ENCODE data around the gene KIF19.
A peak's percentile ranks its signal among the peaks of the same experiment; 100 is the strongest.
"Not testable (repeated sequence)": the region's sequence is repeated elsewhere in the genome, so short reads cannot be mapped to it uniquely, and the experiment has no call there.

The KIF19 gene, protein sequence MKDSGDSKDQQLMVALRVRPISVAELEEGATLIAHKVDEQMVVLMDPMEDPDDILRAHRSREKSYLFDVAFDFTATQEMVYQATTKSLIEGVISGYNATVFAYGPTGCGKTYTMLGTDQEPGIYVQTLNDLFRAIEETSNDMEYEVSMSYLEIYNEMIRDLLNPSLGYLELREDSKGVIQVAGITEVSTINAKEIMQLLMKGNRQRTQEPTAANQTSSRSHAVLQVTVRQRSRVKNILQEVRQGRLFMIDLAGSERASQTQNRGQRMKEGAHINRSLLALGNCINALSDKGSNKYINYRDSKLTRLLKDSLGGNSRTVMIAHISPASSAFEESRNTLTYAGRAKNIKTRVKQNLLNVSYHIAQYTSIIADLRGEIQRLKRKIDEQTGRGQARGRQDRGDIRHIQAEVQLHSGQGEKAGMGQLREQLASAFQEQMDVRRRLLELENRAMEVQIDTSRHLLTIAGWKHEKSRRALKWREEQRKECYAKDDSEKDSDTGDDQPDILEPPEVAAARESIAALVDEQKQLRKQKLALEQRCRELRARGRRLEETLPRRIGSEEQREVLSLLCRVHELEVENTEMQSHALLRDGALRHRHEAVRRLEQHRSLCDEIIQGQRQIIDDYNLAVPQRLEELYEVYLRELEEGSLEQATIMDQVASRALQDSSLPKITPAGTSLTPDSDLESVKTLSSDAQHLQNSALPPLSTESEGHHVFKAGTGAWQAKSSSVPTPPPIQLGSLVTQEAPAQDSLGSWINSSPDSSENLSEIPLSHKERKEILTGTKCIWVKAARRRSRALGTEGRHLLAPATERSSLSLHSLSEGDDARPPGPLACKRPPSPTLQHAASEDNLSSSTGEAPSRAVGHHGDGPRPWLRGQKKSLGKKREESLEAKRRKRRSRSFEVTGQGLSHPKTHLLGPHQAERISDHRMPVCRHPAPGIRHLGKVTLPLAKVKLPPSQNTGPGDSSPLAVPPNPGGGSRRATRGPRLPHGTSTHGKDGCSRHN

DNA sequence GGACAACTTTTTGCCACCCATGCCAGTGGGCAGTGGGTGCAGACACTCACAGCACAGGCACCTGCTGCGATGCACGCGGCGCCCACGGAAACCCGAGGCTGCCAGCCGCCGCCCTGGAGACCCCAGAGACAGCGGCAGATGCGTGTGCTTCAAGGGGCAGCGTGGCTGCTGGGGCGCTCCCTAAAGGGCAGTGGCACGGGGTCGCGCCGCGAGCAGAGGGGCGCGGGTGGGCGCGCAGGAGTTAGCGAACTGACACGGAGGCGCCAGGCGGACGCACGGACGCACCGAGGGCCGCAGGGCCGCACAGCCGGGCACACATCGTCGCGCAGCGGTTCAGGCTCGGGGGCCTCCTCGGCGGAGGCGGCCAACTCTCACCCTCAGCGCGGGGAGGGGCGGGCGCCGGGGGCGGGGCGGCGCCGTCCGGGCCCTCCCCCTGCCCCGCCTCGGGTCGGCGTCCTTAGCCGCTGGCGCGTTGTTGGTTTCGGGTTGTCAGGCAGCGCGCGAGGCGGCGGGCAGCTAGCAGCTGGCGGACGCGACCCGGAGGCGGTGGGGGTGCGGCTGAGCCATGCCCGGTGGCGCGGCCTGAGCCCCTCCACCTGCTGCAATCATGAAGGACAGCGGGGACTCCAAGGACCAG lies at the start of gene KIF19:
TSS of gene KIF19 (plus strand) at position 484 of the 637 bp plus-strand sequence. CDS start at position 608, 124 bp downstream.
- DNase-seq (peak; percentile 74), ATAC-seq (peak; percentile 87)

DNA sequence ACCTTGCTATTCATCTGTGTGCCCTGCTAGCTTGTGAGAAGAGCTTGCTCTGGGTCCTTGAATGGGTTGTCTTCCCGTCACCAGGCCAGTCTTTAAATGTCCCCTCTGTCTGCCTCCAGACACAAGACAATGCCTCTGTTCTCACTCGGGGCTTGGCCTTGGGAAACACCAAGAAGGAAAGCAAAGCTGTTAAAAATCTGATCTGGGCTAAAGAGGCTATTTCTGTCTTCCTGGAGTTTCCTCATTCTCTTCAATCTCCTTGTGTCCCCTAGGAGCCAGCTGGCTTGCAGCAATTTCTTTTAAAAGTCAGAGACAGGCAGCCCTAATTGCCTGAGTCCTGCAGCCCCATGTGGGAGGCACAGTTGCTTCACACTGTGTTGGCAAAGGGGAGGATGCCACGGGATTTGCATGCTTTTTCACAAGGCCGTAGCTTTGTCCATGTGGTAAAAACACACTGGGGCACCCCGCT lies 49.5 kb upstream of the KIF19 start:
- DNase-seq: no peak
- no peak for ATAC-seq

DNA sequence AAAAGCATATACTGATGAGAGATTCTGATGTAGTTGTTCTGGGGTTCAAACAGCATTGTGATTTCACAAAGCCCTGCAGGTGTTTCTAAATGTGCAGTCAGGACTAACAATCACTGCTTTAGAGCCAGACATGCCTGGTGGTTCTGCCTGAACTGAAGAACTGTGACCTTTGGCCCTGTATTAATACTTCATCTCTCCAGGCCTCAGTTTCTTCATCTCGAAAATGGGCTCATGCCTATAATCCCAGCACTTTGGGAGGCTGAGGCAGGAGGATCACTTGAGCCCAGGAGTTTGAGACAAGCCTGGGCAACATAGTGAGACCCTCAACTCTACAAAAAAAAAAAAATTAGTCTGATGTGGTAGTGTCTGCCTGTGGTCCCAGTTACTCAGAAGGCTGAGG lies 48.1 kb upstream of the KIF19 start:
- DNase-seq (no peak), ATAC-seq (no peak)

DNA sequence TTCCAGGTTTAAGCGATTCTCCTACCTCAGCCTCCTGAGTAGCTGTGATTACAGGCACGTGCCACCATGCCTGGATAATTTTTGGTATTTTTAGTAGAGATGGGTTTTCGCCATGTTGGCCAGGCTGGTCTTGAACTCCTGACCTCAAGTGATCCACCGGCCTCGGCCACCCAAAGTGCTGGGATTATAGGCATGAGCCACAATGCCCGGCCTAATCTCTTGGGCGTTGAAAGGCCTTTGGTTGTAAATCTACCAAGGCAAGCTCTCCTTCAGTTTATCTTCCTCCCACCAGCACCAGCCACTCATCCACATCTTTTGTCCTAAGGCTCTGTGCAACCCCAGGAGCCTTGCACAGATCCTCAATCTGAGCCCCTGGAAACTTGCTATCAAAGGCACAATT lies 46.4 kb upstream of the KIF19 start:
- DNase-seq, ATAC-seq: not testable (repeated sequence)

DNA sequence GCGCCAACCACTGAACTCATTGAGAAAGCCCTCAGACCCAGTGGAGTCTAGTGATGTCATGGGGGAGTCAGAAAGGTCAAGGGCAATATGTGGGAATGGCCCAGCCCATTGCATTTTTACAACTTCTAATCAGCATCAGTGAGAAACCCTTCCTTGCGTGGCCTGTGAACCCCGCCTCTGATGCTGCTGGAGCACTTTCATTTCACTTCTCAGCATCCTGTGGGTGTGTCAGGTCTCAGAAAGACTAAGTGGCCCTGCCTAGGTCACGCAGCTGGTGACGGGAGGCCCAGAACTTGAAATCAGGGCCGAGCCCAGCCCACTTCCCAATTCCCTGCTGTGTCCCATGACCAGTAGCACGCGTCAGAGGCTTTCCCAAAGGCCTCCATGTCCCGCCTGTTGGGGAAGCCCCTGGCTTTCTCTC lies 45.9 kb upstream of the KIF19 start:
- DNase-seq: peak; percentile 67
- peak; percentile 78 for ATAC-seq

DNA sequence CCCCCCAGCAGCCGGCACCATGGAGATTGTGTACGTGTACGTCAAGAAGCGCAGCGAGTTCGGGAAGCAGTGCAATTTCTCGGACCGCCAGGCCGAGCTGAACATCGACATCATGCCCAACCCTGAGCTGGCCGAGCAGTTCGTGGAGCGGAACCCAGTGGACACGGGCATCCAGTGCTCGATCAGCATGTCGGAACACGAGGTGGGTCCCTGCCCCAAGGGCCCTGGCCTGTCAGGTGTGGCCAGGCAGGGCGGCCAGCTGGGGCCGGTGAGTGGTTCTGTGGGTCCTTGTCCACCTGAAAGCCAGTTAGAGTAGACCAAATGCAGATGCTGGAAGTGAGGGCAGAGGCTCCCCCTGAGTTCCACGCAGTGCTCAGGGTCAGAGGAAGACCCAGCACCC lies 44.2 kb upstream of the KIF19 start:
- no peak for DNase-seq
- ATAC-seq: no peak

DNA sequence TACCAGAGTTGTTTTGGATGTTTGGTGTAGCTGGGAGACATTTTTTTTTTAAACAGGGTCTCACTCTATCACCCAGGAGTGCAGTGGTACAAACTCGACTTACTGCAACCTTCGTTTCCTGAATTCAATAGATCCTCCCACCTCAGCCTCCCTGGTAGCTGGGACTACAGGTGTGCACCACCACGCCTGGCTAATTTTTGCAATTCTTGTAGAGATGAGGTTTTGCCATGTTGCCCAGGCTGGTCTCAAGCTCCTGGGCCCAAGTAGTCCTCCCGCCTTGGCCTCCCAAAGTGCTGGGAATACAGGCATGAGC lies 43.8 kb upstream of the KIF19 start:
- not testable (repeated sequence) for ATAC-seq, DNase-seq

DNA sequence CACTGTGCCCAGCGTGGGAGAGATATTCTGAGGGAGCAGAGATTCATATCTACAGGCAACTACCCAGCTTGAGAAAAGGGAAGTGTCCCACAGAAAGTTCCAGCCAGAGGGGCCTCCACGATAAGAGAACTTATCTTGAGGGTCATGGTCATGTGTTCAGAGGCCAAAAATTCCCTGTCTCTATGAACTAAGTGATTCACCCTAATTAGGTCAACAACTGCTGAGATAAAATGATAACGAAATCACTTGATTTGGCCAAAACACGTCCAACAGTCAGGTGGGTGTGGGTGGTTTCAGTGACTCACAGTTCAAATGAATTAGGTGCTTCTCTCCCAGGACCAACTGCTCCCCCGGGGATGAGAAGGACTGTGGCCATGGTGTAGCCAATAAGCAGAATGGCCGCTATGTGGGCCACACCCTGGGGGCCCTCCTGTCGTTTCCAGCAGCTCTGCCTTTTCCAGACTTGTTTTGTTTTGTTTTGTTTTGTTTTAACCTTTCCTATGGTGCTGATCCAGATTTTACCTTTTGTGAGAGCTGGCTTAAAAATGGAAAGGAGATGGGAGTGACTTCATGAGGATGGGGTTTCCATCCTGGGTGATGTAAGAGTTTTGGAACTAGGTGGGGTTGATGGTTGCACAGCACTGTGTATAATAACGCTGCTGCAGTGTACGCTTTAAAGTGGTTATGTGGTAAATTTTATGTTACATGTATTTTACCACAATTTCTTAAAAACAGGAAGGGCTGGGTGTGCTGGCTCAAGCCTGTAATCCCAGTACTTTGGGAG lies 43.2 kb upstream of the KIF19 start:
- peak; percentile 73 for ATAC-seq
- DNase-seq: peak; percentile 70

DNA sequence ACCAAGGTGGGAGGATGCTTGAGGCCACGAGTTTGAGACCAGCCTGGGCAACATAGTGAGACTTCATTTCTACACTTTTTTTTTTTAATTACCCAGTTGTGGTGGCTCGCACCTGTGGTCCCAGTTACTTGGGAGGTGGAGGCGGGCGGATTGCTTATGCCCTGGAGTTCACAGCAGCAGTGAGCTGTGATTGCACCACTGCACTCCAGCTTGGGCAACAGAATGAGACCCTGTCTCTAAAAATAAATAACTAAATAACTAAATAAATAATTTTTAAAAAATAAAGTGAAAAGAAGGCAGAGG lies 42.7 kb upstream of the KIF19 start:
- no peak for ATAC-seq

DNA sequence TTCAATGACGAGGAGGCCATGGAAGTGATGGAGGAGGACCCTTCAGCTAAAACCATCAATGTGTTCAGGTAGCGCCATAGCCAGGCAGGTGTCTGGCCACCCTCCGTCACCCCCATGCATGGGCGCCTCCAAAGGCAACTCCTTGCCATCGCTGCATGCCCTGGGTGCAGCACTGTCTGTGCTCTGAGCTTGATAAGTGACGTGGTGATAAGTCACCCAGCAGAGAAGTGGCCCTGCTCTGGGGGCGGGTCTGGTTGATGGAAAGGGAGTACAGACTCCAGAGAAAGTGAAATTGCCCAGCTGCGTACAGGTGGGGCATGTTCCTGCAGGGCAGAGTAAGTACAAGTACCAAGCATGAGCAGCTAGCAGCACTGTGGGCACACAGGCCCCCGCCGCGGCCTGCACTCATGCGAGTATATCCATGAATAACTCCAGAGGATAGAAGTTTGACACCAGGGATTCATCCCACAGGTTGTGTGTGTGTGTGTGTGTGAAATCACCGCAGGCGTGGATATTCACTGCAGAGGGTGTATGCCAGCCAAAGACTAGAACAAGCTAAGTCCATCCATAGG lies 38.9 kb upstream of the KIF19 start:
- DNase-seq (no peak), ATAC-seq (no peak)

More for the DNA sequence above, 42.7 kb upstream of the KIF19 start:
- peak; percentile 39 for DNase-seq

DNA sequence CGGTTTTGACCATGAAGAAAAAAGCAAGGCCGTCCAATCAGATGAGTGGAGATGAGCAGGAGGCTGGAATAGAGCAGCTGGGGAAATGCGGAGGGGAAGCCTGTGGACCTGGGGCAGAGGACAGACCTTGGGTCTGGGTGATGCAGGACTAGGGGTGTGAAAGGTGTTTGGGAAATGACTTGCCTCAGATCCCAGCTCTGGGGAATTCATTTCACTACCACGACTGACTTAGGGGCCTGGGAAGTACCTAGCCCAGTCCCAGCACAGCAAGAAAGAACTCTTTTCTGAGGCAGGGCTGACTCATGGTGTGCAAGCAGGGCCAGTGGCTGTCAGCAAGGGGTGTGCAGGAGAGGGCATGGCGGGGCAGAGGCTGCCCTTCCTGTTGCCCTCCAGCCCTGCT lies 37.2 kb upstream of the KIF19 start:
- peak; percentile 46 for DNase-seq
- ATAC-seq: peak; percentile 95

DNA sequence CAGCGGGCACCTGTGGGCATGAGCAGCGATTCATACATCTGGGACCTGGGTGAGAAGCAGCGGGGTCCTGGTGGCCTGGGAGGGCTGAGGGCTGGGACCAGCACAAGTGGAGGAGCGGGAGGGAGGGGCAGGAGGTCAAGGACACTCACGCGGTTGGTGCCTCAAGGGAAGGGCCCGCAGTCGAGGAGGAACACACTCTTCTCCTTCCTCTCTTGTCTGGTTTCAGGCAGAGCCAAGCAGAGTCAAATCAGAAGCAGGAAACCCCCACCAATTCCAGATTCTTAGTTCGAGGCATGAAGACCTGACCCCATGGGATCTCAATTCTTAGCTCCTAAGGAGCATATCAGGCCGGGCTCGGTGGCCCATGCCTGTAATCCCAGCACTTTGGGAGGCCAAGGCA lies 36.3 kb upstream of the KIF19 start:
- DNase-seq (no peak), ATAC-seq (no peak)

DNA sequence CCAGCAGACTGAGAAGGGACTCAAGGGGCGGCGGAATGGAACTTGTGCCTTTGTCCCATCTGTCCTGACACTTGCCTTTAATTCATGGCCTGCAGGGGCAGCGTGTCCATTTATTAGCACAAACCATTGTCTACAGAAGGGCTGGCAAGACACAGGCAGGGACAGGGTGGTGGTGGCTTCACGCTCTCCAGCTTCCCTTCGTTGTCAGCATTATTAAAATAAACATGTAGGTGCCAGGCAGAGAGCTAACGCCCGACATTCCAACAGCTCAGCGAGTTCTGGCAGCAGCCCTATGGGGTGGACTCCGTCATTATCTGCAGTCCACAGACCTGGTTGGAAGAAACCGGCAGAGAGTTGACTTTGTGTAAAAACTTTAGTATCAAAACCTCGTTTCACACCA lies 35.7 kb upstream of the KIF19 start:
- DNase-seq (no peak), ATAC-seq (no peak)

DNA sequence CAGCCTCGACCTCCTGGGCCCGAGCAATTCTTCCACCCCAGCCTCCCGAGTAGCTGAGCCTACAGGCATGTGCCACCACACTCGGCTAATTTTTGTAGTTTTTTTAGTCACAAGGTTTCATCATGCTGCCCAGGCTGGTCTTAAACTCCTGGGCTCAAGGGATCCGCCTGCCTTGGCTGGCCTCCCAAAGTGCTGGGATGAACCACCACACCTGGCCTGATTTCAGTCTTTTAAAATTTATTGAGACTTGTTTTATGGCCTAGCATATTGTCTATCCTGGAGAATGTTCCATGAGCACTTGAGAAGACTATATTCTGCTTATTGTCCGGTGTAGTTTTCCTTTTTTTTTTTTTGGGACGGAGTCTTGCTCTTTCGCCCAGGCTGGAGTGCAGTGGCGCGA lies 33.5 kb upstream of the KIF19 start:
- ATAC-seq (no peak), DNase-seq (no peak)

DNA sequence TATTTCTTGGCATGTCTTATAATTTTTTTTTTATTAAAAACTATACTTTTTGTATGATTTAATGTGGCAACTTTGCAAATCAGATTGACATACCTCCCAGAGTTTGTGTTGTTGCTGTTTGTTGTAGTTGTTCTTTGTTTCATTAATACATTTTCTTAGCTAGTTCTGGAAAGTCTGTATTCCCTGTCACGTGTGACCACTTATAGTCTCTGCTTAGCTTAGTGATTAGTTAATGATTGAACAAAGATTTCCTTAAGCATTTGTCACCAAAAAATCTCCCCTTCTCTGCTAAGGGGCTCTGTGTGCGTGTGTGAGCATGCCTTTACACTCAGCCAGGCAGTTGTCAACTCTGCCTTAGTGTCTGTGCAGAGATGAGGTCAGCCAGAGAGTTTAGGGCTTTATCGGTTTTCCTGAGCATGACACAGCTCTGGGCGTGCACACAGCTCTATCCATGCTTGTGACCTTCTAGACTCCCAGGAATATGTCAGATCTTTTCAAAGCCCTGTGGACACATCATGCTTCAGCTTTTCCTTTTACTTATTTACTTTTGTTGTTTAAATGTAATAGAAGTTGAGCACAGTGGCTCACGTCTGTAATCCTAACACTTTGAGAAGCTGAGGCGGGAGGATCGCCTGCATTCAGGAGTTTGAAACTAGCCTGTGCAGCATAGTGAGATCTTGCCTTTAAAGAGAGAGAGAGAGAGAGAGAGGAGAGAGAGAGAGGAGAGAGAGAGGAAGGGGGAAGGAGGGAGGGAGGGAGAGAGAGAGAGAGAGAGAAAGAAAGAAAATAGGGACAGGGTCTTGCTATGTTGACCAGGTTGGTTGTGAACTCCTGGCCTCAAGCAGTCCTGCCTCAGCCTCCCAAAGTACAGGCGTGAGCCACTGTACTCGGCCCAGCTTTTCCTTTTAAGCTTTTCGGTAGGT lies 30.1 kb upstream of the KIF19 start:
- ATAC-seq: no peak
- no peak for DNase-seq

DNA sequence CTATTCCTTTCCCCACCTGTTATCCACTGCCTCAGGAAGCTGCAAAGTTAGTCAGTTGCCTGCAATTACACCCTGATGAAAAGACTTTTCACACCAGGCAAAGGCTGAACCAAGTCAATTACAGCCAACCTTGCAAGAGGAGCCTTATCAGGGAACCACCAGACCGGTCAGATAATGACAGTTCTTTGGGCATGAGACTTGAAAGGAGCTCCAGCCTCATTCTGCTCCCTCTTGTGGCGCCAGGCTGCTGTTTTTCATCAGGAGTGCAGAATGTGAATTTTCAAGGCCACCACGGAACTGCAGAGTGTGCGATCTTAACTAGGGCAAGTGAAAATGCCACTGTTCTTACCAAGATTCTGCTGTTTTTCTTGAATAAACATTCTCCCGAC lies 29.5 kb upstream of the KIF19 start:
- no peak for ATAC-seq
- no peak for DNase-seq

DNA sequence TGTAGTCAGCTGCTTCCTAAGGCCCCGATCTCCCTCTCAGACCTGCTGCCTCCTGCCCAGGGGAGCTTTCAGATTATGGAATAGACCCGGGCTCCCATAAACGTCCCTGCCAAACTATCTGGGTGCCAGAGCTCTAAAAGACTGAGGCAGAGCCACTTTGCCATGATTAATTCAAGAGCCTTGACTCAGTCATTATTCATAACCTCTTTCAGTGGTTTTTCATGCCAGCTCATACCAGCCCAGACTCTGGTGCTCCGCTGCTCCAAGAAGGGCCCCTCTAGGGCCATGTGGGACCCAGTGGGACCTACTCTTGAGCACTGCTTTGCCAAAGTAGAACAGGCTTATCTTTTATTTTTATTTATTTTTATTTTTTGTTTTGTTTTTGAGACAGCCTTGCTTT lies 28.1 kb upstream of the KIF19 start:
- peak; percentile 99 for ATAC-seq
- DNase-seq: peak; percentile 58

DNA sequence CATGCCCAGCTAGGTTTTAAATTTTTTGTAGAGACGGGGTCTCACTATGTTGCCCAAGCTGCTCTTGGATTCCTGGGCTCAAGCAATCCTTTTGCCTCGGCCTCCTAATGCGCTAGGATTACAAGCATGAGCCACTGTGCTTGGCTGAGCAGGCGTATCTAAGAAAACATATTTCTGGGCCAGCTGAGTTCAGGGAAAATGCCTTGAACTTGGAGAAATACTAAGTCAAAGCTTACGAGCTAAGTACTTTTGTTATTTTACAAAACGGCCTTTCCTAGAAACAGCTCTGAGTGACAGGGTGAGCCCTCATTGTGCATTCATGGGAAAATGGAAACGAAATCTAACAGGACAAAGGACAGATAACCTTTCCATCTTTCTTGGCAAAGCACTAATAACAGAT lies 27.2 kb upstream of the KIF19 start:
- ATAC-seq: no peak
- DNase-seq: no peak

DNA sequence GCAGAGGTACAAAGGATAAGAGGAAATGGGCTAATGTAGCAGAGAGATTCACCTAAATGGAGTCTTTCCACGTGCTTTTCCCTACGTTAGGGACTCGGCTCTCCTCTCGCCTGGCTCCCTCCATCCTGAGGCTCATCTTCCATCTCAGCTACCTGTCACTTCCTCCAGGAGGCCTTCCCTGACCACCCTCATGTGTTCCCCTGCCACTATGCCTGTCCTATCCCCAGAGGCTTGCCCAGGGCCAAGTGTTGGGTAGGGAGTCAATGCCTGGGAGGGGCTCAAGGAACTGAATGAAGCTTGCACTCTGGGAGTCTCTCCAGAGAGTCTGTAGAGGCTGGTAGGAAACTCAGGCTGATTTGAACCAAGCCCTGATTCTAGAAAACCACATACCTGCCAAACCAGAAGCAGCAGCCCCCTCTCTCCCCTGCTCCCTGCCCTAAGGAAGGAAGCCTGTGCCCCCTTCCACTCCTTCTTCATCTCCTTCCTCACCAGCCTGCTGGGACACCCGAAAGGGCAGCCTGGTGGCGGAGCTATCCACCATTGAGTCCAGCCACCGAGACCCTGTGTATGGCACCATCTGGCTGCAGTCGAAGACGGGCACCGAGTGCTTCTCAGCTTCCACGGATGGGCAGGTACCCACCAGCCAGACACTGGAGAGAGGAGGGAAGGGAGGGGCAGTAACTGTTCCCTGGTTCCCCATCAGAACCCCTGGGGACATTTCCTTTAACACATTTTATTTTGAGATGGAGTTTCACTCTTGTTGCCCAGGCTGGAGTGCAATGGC lies 26.6 kb upstream of the KIF19 start:
- DNase-seq: no peak
- ATAC-seq: no peak

DNA sequence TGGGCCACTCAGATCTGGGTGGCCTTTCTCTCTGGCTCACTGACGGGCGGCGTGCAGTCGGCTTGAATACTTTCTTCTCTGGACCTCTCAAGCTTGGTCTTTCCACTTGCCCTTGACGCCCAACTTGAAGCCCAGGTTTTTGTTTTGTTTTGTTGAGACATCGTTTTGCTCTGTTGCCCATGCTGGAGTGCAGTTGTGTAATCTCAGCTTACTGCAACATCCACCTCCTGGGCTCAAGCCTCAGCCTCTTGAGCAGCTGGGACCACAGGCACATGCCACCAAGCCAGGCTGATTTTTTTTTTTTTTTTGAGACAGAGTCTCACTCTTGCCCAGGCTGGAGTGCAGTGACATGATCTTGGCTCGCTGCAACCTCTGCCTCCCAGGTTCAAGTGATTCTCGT lies 22.7 kb upstream of the KIF19 start:
- ATAC-seq: no peak
- no peak for DNase-seq

All from stimulated activated naive CD8-positive, alpha-beta T cell treated with anti-CD3 and anti-CD28 coated beads, Interleukin-15, Interleukin-2, amounts not matched to agents 100 U/mL and 50 U/mL, for 24 hours (primary cell).